ENCODE results near the gene NR3C2. TPM values are rescaled to one million over a fixed set of nuclear protein-coding genes. Genes with fewer than 3 reads are reported as not detected.

The NR3C2 gene
- total RNA-seq (10 to 100 TPM; 19.5 to 43.9 TPM), polyA plus RNA-seq (1 to 10 TPM; 2.8 to 3.6 TPM)
- long read RNA-seq, donor 1, full-length matches to known transcripts = 3 of 3 reads
- long read RNA-seq, donor 1, partial matches to known transcripts = 0 of 3 reads
- long read RNA-seq, donor 1, other reads (novel, unspliced or antisense) = 0 of 3 reads
- long read RNA-seq, donor 2 = 0 reads
- long read RNA-seq, donor 3, full-length matches to known transcripts = 1 of 1 reads
- long read RNA-seq, donor 3, partial matches to known transcripts = 0 of 1 reads
- long read RNA-seq, donor 3, other reads (novel, unspliced or antisense) = 0 of 1 reads
- long read RNA-seq, donor 4 = 0 reads
- long read RNA-seq, donor 5 = 0 reads

- ATAC-seq (ENCODE audit: insufficient read depth, low FRiP score) = peak; percentile 87
- Histone ChIP-seq H3K27ac (ENCODE audit: low read depth in 1 of 2, low read length in 1 of 2) (peak within 1 kb of the TSS; percentile 95 to 99), H3K36me3 (ENCODE audit: control insufficient read depth in 4 of 4, insufficient read depth in 4 of 4, low read length in 4 of 4) (no peaks in the 10 kb centered on the region), H3K4me1 (ENCODE audit: control insufficient read depth in 5 of 5, insufficient read depth in 5 of 5, low read length in 5 of 5) (peaks cover 0 to 21% (median 2%) of the 10 kb centered on the region in 5 donors), H3K9me3 (ENCODE audit: control insufficient read depth in 4 of 4, insufficient read depth in 3 of 4, low read length in 3 of 4) (no peaks in the 10 kb centered on the region), H3K27me3 (ENCODE audit: control insufficient read depth in 3 of 3, insufficient read depth in 3 of 3, low read length in 2 of 3) (peaks cover 0 to 41% (median 21%) of the 10 kb centered on the region in 3 donors), H3K4me3 (peak within 1 kb of the TSS; percentile 90), H3K9ac (ENCODE audit: insufficient read depth in 1 of 2, low read length in 2 of 2) (peak within 1 kb of the TSS; percentile 50 to 89)
- peak; percentile 99 for DNase-seq
- 0 to 1% methylated on average over 65 of the region's 65 CpGs for WGBS, 2 donors
- TF ChIP-seq CTCF (IDR thresholded peaks at IDR 0.05; ENCODE audit: control extremely low read depth, extremely low read depth) = no peak
Measured at GRCh38 chr4:148441986-148442831, at the start of gene NR3C2. TSS of gene NR3C2 (minus strand) at chr4:148442414.

GRCh38 chr4:148487181-148487580, 45.0 kb upstream of the NR3C2 start:
- Histone ChIP-seq H3K9me3 (ENCODE audit: control insufficient read depth in 4 of 4, insufficient read depth in 3 of 4, low read length in 3 of 4) (peaks cover 0 to 5% (median under 1%) of the 10 kb centered on the region in 4 donors), H3K27me3 (ENCODE audit: control insufficient read depth in 3 of 3, insufficient read depth in 3 of 3, low read length in 2 of 3) (no peaks in the 10 kb centered on the region), H3K9ac (ENCODE audit: insufficient read depth in 1 of 2, low read length in 2 of 2) (no peak overlapping the region), H3K4me1 (ENCODE audit: control insufficient read depth in 5 of 5, insufficient read depth in 5 of 5, low read length in 5 of 5) (no peaks in the 10 kb centered on the region), H3K27ac (ENCODE audit: low read depth in 1 of 2, low read length in 1 of 2) (no peak overlapping the region), H3K4me3 (no peak overlapping the region), H3K36me3 (ENCODE audit: control insufficient read depth in 4 of 4, insufficient read depth in 4 of 4, low read length in 4 of 4) (peaks cover 0 to 2% (median 0%) of the 10 kb centered on the region in 4 donors)
- TF ChIP-seq CTCF (IDR thresholded peaks at IDR 0.05; ENCODE audit: control extremely low read depth, extremely low read depth) = no peak
- 34 to 68% methylated on average over 2 of the region's 2 CpGs for WGBS, 2 donors
- DNase-seq (no peak), ATAC-seq (ENCODE audit: insufficient read depth, low FRiP score) (no peak)

DNA sequence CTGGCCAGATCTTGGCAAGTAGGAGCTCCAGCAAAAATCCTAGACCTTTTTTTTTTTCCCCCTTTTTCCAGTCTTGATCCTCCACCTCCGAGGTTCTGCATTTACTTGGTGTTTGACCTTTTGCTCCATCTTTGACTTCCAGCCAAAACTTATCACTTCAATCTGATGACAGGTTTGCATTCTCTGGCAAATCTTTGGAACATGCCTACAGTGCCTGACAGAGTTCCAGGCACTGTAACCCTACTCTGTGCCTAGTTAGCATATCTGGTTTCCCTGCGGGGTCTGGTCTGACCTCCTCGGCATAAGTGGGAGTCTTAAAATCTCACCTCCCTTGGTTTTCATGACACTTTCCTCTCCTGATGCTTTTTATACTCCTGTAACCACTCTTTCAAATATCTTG, 39.4 kb upstream of the NR3C2 start:
- no peak overlapping the region for H3K27ac ChIP-seq (ENCODE audit: low read depth in 1 of 2, low read length in 1 of 2)
- no peak for TF ChIP-seq CTCF (IDR thresholded peaks at IDR 0.05; ENCODE audit: control extremely low read depth, extremely low read depth)
- DNase-seq (no peak), ATAC-seq (ENCODE audit: insufficient read depth, low FRiP score) (no peak)
- H3K27me3 ChIP-seq (ENCODE audit: control insufficient read depth in 3 of 3, insufficient read depth in 3 of 3, low read length in 2 of 3) = peaks cover 0 to 5% (median 0%) of the 10 kb centered on the region in 3 donors
- H3K9ac ChIP-seq (ENCODE audit: insufficient read depth in 1 of 2, low read length in 2 of 2) = no peak overlapping the region
- peaks cover 0 to 1% (median 0%) of the 10 kb centered on the region in 5 donors for H3K4me1 ChIP-seq (ENCODE audit: control insufficient read depth in 5 of 5, insufficient read depth in 5 of 5, low read length in 5 of 5)
- WGBS, 2 donors = 66 to 80% methylated on average over 3 of the region's 3 CpGs
- peaks cover 0 to 2% (median 0%) of the 10 kb centered on the region in 4 donors for H3K36me3 ChIP-seq (ENCODE audit: control insufficient read depth in 4 of 4, insufficient read depth in 4 of 4, low read length in 4 of 4)
- no peak overlapping the region for H3K4me3 ChIP-seq
- H3K9me3 ChIP-seq (ENCODE audit: control insufficient read depth in 4 of 4, insufficient read depth in 3 of 4, low read length in 3 of 4) = peaks cover 0 to 5% (median under 1%) of the 10 kb centered on the region in 4 donors

All from lung (tissue), 16 donors.